ENCODE data around the gene HEMK1.

The HEMK1 gene

GRCh38 chr3:50568947-50569749 is at the start of gene HEMK1:
HEMK1 (plus strand) TSS chr3:50569522; CDS start chr3:50571105, 1,583 bp downstream.
- peak; percentile 94 for DNase-seq

- DNase-seq, result no peak
Observed at GRCh38 chr3:50520849-50521248, 48.5 kb upstream of the HEMK1 start.

GRCh38 chr3:50521572-50521971 is 47.8 kb upstream of the HEMK1 start:
- no peak for DNase-seq

- DNase-seq, result no peak
Observed at GRCh38 chr3:50523279-50523811, 46.0 kb upstream of the HEMK1 start.

GRCh38 chr3:50524746-50525145 is 44.6 kb upstream of the HEMK1 start:
- no peak for DNase-seq

- DNase-seq, result no peak
Observed at GRCh38 chr3:50525191-50525910, 44.0 kb upstream of the HEMK1 start.

- DNase-seq, result no peak
Observed at GRCh38 chr3:50525987-50526386, 43.3 kb upstream of the HEMK1 start.

GRCh38 chr3:50530001-50530970 is 39.0 kb upstream of the HEMK1 start:
- DNase-seq, result no peak

- DNase-seq, result no peak
Observed at GRCh38 chr3:50531201-50531600, 38.1 kb upstream of the HEMK1 start.

- no peak for DNase-seq
Observed at GRCh38 chr3:50532062-50532705, 37.1 kb upstream of the HEMK1 start.

GRCh38 chr3:50533316-50533715 is 36.0 kb upstream of the HEMK1 start:
- no peak for DNase-seq

GRCh38 chr3:50533807-50534461 is 35.4 kb upstream of the HEMK1 start:
- DNase-seq, result no peak

- DNase-seq, result no peak
Observed at GRCh38 chr3:50534681-50535330, 34.5 kb upstream of the HEMK1 start.

GRCh38 chr3:50536471-50537180 is 32.7 kb upstream of the HEMK1 start:
- DNase-seq, result no peak

- no peak for DNase-seq
Observed at GRCh38 chr3:50537421-50538129, 31.7 kb upstream of the HEMK1 start.

- DNase-seq, result no peak
Observed at GRCh38 chr3:50539356-50540286, 29.7 kb upstream of the HEMK1 start.

GRCh38 chr3:50542177-50543034 is 26.9 kb upstream of the HEMK1 start:
- peak; percentile 81 for DNase-seq

- no peak for DNase-seq
Observed at GRCh38 chr3:50545781-50546180, 23.5 kb upstream of the HEMK1 start.

Measured in midbrain (tissue), 1 donor.